Inflammatory macrophage (primary cell): ENCODE results near the gene CPPED1.

Source experiments
- DNase-seq, 2 donors: peaks; one replicate each; pipeline ENCODE4 v3.0.0-alpha.2; 2020 to 2022

Gene CPPED1

DNA sequence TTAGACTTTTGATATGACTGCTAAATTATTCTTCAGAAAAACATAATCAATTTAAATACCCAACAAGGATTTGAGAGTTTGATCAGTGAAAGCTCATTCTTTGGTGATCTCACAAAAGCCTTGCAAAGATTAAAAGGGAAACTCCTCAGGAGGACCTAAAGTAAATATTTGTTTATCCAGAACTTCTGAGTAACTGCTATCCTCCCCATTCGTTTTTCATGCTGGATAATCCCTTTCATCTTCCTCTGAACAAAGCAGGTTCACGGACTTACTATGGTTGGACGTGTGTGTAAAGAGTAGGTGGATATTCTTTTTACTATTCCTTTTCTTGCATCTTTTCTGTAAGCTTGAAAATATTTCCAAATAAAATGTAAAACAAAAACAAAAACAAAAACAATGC, 124.7 kb downstream of the CPPED1 start:
- no peak for DNase-seq

DNA sequence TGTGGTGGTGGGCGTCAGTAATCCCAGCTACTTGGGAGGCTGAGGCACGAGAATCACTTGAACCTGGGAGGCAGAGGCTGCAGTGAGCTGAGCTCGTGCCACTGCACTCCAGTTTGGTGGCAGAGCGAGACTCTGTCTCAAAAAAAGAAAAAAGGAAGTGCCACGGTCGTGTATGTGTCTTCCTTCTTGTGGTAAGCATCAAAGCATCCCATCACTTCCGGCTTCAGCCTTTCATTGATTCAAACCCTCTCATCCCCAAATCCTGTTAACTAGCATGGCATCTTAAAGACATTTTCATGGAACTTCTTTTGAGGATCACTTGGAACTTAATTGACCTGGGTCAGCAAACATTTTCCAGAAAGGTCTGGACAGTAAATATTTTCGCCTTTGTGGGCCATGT, 126.2 kb downstream of the CPPED1 start:
- peak; percentile 5 to 38 for DNase-seq

DNA sequence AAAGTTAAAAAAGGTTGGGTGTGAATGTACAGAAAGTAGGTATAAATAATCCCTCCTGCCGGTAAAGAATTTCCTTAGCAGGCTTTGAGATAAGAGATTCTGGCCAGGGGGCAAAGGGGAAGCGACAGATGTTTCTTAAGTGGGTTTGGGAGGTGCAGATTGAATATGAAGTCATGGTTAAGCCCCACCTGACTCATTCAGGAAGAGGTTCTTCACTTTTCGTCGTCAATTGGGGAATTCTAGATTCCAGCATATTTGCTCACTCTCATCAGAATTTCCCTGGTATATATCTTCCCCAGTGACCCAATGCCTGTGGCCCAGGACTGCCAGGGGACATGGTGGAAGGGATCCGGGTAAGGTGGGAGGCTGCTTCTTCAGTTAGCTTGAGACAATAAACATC, 127.8 kb downstream of the CPPED1 start:
- no peak for DNase-seq

DNA sequence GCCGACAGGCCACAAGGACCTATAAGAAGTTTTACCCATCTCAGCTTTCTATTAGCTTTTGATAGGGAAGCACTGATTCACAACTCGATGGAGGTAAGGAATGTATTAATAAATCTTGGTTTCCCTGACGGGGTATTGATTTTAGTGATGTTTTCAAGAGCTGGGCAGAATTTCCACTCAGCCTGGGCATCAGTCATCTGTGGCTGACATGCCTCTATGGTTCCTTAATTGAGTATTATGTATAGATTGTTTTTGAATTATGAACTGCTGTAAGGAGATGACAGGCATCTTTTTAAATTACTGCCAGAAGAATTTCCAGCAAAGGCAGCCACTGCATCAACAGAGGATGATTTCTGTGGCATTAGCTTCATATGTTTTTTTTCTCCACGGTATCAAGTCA, 128.6 kb downstream of the CPPED1 start:
- DNase-seq, result no peak

DNA sequence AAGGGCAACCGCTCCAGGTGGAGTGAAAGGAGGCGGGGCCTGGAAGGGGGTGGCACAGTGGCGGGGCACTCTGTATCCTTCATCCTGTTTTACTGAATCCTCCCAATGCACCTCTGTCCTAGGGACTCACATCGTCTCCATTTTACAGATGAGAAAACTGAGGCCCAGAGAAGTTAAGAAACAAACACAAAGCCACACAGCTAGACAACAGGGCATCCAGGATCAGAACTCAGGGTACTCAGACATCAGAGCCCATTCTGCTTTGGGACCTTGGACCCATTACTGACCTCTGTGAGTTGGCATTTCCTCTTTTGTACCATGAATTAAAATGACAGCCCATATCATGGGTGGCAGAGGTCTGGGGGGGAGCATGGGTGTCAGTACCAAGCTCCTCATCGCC, 129.2 kb downstream of the CPPED1 start:
- DNase-seq, result no peak

DNA sequence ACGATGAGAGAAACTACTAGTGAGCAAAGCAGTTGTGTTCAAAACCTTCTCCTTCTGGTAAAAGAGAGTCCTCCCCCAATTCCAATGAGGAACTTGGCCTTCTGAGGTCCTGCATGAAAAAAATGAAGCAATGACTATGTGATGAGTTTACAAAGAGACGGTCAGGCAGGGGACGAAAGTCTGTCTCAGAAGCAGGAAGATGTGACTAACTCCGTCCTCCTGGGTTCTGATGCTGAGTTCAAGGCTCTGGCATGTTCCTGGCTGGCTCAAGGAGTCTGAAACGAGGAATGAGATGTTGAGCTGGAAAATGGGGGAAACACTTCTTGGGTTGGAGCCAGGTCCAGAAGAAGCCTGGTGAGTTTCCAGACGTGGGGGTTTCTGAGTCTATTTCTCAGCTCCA, 129.6 kb downstream of the CPPED1 start:
- DNase-seq, result peak; percentile 56 to 63

DNA sequence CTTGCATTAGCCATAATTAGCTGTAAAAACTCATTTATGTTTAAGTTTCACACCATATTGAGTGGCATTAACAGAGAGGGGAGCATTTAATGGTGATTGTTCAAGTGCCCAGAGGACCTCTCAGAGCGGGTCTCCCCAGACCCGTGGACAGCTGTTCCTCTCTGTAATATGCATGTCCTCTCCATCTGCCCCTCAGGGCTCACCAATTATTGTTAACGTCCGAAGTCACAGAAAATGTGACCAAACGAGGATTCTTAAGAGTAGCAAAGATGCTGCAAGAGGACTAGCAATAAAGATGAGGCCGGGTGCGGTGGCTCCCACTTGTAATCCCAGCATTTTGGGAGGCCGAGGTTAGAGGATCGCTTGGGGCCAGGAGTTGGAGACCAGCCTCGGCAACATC, 130.2 kb downstream of the CPPED1 start:
- no peak for DNase-seq

DNA sequence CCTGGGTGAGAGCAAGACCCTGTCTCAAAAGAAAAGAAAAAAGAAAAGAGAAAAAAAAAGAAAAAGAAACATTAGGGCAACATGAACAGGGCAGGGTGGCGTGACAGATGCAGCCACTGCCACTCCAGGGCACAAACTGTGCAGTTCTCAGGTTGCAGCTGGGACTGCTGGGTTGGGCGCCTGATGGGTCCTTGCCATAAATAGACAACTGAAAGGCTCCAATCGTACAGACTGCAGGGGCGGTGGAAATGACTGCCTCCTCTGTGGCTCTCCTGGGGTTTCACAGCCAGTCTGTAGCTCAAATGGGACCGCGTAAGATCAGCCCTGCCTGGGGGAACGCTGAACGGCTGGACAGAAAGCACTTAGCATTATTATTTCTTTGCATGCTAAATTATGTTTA, 130.7 kb downstream of the CPPED1 start:
- no peak for DNase-seq

DNA sequence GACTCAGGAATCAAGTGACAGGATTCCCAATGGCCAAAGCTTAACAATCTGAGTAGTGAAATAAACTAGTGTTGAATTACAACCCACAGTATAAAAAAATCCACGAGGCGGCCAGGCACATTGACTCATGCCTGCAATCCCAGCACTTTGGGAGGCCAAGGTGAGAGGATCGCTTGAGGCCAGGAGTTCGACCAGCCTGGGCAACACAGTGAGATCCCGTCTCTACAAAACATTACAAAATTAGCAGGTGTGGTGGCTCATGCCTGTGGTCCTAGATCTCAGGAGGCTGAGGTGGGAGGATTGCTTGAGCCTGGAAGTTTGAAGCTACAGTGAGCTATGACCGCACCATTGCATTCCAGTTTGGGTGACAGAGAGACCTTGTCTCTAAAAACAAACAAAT, 133.8 kb downstream of the CPPED1 start:
- DNase-seq, result no peak

DNA sequence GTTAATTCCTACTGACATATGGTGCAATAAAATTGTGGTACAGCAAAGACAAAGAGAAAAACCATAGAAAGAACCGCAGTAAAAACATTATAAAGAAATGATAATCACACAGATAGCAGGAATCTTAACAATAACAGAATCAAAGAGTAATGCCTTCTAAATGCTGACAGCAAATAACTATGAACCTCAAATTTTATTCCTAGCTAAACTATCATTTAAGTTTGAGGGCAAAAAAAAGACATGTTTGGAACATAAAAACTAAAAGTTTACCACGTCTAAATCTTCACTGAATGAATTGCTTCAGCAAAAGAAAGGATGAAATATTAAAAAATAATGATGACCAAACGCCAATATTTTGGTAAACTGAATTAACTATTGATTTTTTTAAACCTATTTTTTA, 135.8 kb downstream of the CPPED1 start:
- DNase-seq, result no peak

DNA sequence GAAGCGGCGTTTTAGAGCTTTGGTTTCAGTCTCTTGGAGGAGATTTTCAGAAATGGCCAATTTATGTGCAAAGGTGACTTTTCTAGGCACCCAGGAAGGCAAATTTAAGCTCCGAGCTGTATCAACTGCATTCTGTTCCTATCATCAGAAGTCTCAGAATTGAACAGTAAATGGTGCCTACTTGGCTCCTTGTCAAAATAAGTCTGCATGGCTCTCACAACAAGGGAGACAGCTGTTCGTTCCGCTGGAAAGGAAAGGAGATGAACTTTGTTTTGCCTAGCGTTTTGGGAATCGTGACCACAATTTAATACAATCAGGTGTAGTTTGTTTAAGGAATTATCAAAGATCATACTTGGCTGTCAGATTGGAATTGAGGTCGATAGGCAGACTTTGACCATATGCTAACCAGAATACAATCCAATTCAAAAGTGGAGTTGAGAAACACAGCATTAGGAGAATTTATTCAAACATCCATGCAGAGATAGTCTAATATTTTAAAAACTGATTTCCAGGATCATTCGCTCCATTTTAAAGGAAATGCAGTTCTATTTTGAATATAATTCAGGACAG, 139.4 kb downstream of the CPPED1 start:
- DNase-seq, result no peak

DNA sequence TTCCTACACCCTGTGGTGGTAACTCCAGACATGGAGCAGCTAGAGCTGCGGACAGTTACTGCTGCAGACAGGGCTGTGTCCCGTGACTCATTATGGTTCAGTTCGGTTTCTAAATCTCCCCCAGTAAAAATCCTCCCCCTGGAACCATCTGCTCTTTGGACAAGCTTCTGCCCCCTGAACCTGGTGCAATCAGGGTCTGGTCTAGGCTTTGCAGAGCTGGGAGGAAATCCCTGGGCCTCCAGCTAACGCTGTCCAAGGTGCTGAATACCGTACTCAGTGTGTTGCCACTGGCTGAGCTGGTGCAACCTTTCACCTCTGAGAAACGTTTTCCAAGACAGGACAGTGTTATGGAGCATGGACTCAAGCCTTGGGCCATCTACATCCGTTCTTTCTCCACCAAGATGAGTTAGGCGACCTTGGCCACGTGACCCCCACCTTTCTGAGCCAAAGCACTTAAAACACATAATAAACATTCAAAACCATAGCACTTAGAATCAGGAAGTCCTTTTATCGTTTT, 142.0 kb downstream of the CPPED1 start:
- peak in 1 of 2 donors; percentile 20 for DNase-seq

DNA sequence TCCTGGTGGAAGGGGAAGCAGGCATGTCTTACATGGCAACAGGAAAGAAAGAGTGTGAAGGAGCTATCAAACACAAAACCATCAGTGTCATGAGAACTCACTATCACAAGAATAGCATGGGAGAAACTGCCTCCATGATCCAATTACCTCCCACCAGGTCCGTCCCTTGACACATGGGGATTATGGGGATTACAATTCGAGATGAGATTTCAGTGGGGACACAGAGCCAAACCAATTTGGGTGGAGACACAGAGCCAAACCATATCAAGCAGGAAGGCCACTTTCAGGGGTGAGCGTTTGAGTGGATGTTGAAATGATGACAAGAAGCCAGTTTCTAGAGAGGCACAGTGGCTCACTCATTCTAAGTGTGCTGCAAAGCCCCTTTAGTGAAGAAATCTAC, 143.8 kb downstream of the CPPED1 start:
- DNase-seq, result no peak

DNA sequence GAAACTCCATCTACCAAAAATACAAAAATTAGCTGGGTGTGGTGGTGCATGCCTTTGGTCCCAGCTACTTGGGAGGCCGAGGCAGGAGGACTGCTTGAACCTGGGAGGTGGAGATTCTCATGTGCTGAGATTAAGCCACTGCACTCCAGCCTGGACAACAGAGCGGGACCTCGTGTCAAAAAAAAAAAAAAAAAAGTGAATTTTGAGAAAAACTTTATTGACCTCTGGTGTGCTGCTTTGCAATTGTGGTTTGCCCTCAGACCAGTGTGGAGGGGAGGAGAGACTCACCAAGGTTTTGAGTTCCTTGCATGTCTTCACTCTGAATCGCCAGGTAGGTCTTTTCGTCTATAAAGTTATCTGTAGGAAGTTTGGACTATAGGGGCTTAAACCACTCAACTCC, 145.2 kb downstream of the CPPED1 start:
- no peak for DNase-seq

DNA sequence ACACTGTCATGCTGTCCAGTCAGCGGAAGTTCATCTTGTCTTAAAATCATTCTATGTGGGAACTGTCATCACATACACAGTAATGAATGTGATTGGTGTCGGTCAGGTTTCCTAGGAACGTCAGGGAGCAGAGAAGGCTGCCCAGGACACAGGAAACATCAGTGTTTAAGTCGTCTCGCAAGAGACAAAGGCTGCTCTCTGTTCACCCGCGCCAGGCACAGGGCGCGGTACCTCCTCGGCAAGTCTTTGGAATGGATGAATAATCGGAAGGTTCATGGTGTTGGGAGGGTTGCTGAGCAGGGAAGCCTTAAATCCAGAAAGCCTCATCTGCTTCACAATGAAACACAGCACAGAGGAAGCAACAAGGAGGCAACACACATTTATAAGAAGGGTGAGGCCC, 148.2 kb downstream of the CPPED1 start:
- no peak for DNase-seq

DNA sequence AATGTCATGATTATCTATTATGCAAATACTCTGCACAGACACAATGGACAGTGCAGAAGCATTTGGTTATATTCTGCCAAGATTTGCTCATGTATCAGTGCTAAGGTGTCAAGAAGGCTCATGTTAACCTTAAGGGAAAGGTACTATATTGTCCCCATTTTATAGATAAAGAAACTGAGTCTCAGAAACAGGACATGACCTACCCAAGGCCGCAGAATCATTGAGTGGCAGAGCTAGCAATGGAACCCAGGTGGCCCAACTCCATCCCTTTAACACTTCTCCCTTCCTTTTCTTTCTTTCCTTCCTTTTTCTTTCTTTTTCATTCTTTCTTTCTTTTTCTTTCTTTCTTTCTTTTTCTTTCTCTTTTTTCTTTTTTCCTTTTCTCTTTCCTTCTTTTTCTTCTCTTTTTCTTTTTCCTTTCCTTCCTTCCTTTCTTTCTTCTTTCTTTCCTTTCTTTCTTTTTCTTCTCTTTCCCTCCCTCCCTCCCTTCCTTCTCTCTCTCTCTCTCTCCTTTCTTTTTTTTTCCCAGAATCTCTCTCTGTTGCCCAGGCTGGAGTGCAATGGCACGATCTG, 149.8 kb downstream of the CPPED1 start:
- DNase-seq, result no peak

DNA sequence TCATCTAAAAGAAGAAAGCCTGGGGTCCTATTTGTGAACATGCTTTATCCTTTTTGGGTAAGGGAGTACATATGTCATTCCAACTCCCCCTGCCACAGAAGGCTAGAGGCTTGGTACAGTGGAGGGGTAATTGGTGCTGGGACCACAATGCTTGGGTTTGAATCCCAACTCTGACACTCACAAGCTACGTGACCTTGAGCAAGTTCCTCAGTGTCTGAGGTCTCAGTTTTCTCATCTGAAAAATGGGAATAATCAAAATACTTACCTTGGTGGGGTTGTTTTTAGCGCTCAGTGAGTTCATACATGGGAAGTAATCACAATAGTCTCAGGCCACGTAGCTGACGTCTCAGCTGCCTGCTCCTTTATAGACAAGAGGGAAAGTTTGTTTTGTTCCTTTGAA, 150.8 kb downstream of the CPPED1 start:
- DNase-seq, result no peak

DNA sequence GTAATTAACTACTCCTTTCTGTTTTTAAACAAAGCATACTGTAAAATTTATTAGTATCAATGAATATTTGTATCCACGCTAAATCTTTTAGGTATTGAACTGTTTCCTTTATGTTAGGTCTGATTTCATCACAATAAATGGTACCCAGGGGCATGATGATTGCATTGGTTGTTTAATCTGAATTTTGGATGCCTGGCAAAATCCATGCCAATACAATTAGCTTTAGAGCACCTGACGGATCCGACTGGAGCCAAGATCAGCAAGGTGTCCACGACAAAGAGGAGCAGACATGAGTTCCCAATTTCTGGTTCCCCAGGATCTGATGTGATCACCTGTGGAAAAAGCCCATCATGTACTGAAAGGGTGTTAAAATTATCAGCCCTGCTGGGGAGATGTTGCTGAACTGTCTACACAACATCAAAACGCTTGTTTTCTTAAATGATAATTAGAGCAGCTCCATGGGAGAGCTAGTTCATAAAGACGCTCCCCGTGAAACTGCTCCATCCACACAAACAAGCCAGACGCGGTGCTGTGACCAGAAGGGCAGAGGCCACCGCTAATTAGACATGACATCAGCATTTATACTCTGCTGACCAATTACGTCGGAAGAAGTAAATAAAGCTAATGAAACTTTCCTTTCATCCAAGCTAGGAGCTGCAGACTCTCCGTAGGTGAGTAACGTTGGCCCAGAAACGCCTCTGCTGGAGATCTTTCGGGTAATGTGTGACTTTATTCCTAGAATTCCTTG, 151.7 kb downstream of the CPPED1 start:
- DNase-seq, result no peak

DNA sequence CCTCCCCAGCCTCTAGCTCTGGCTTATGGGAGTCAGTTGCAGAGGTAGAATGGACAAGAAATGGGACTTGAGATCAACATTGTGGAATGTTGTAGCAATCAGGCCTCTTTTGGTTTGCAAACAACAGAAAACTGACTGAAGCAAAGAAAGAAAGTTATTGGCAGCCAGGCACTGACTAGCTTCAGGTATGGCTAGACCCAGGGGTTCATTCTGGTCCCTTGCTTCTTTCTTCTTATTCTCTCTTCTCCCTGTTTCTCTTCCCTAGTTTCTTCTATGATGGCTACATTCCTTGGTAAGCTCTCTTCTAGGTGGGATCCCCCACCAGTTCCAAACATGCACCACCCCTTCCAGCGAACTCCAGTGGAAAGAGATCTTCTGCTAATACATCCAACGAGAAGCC, 154.3 kb downstream of the CPPED1 start:
- no peak for DNase-seq

DNA sequence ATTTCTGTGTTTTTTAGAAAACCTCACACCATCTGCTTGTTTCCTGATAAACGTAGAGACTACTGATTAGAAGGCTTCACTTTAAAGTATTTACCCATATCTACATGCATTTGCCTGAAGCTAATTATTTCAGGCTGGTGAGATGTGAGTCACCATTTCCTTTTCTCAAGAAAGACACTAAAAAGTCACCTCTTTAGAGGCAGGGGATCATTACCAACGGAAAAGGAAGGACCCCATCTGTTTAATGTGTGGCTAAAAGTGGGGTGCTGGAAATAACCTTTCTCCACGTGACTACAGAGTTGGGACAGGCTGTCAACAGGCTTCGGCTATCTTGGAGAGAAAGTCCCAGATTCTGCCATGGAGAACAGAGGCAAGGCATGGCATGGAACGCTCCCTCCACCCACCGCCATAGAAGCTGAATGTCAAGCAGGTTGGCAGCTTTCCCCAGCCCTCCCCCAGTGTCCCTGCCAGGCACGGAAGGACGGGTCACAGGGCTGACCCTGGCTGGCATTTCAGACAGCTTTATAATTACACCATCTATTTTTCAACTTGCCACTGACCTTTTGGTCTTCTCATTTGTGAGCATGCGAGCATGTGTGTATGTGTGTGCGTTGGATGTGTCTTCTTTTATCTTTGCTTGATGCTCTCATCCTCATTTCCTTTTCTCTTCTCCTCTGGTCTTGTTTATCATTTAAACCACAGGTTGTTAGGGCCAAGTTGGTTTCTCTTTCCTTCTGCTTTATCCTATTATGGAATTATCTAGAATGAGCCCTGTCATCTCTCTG, 157.0 kb downstream of the CPPED1 start:
- no peak for DNase-seq

DNA sequence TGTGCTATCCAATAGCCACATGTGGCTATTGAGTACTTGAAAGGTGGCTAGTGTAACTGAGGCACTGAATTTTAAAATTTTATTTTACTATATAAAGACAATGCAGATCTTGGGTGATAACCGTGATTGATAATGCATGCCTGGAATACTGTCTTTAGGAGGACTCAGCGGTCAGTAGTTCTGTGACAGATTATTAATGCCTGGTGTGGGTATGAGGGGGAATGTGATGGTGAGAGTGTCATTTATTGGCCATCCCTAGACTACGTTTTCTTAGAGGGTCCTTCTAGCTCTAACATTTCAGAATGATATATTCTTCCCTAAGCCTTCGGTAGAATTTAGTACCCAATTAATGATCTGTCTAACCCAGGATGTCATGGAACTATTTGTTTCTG, 157.6 kb downstream of the CPPED1 start:
- DNase-seq, result no peak

DNA sequence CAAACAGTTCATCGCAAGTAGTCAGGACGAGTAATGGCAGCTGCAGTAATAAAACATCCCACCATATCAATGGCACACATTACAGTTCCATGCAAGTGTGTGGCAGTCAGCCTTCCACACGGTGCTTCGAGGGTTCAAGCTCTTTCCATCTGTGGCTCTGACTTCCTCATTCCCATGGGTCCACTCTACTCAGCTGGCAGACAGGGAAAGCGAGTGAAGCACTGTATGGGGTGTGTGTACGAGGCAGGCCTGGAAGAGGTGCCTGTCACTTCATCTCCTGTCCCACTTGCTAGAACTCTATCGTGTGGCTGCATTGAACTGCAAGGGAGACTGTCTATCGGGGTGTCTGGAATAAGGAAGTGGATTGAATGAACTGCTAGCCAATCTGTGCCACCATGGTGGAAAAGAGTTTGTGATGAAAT, 160.6 kb downstream of the CPPED1 start:
- no peak for DNase-seq

DNA sequence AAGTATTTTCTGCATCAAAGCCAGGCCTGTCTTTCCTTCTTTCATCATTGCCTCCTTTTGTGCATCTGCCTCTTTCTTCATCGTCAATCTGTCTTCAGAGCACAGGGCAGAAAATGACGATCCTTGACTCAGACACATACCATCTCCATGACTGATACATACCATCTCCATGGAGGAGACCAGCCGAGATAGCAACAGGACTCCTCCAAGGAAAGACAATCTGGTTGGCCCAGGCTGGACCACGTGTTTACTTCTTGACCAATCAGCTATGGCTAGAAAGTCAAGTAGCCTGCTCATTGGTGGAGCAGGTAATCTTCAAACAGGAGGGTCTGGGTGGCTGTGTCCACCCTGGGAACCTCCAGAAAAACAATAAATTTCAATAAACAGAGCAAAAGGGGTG, 164.6 kb downstream of the CPPED1 start:
- no peak for DNase-seq
